Stimulated activated CD8-positive, alpha-beta memory T cell treated with anti-CD3 and anti-CD28 coated beads, Interleukin-15, amount 100 ng/mL, for 24 hours (primary cell): Measurements from ENCODE around the gene ITGA4.
A peak's percentile ranks its signal among the peaks of the same experiment; 100 is the strongest.
"Not testable (repeated sequence)": the region's sequence is repeated elsewhere in the genome, so short reads cannot be mapped to it uniquely, and the experiment has no call there.

Experiments
- DNase-seq: peaks from one replicate; pipeline ENCODE4 v3.0.0-alpha.2; 2020; ENCODE audit warnings: low read depth

Gene ITGA4

GRCh38 chr2:181457121-181457740 lies at the start of gene ITGA4:
Gene ITGA4 (plus strand): TSS chr2:181457386. CDS start chr2:181457655, 269 bp downstream.
- peak; percentile 65 for DNase-seq

GRCh38 chr2:181408861-181409260 lies 48.3 kb upstream of the ITGA4 start:
- DNase-seq: no peak

- DNase-seq: no peak
Observed at GRCh38 chr2:181411105-181411849, 45.9 kb upstream of the ITGA4 start.

- no peak for DNase-seq
Observed at GRCh38 chr2:181419129-181419855, 37.9 kb upstream of the ITGA4 start.

GRCh38 chr2:181420259-181421130 lies 36.7 kb upstream of the ITGA4 start:
- DNase-seq: no peak

- no peak for DNase-seq
Observed at GRCh38 chr2:181421131-181421458, 36.1 kb upstream of the ITGA4 start.

GRCh38 chr2:181421464-181421863 lies 35.7 kb upstream of the ITGA4 start:
- DNase-seq: no peak

GRCh38 chr2:181426672-181427071 lies 30.5 kb upstream of the ITGA4 start:
- no peak for DNase-seq

GRCh38 chr2:181430406-181431118 lies 26.6 kb upstream of the ITGA4 start:
- DNase-seq: no peak

GRCh38 chr2:181431674-181432073 lies 25.5 kb upstream of the ITGA4 start:
- DNase-seq: no peak

- DNase-seq: no peak
Observed at GRCh38 chr2:181438261-181438660, 18.9 kb upstream of the ITGA4 start.

GRCh38 chr2:181440344-181440743 lies 16.8 kb upstream of the ITGA4 start:
- no peak for DNase-seq

GRCh38 chr2:181440919-181441318 lies 16.3 kb upstream of the ITGA4 start:
- DNase-seq: no peak

GRCh38 chr2:181441670-181442069 lies 15.5 kb upstream of the ITGA4 start:
- no peak for DNase-seq

- DNase-seq: no peak
Observed at GRCh38 chr2:181444654-181445053, 12.5 kb upstream of the ITGA4 start.

- no peak for DNase-seq
Observed at GRCh38 chr2:181446985-181447384, 10.2 kb upstream of the ITGA4 start.

GRCh38 chr2:181449278-181449677 lies 7.9 kb upstream of the ITGA4 start:
- not testable (repeated sequence) for DNase-seq

- DNase-seq: no peak
Observed at GRCh38 chr2:181454686-181455450, 2.3 kb upstream of the ITGA4 start.

- no peak for DNase-seq
Observed at GRCh38 chr2:181456660-181457120, 496 bp upstream of the ITGA4 start.

- peak; percentile 35 for DNase-seq
Observed at GRCh38 chr2:181457741-181458425, 697 bp downstream of the ITGA4 start.
